Measurements from ENCODE around the gene KLRD1.
"Not testable (repeated sequence)": the region's sequence is repeated elsewhere in the genome, so short reads cannot be mapped to it uniquely, and the experiment has no call there.

Gene KLRD1

GRCh38 chr12:10339053-10339840 is 31.6 kb downstream of the KLRD1 start:
- DNase-seq: no peak

GRCh38 chr12:10340946-10341345 is 33.3 kb downstream of the KLRD1 start:
- not testable (repeated sequence) for DNase-seq

GRCh38 chr12:10341892-10342509 is 34.3 kb downstream of the KLRD1 start:
- no peak for DNase-seq

GRCh38 chr12:10351457-10351856 is 43.8 kb downstream of the KLRD1 start:
- DNase-seq: not testable (repeated sequence)

GRCh38 chr12:10354071-10354470 is 46.4 kb downstream of the KLRD1 start:
- no peak for DNase-seq

GRCh38 chr12:10354502-10354901 is 46.8 kb downstream of the KLRD1 start:
- no peak for DNase-seq

- no peak for DNase-seq
These were observed 50.5 kb downstream of the KLRD1 start for GRCh38 chr12:10358131-10358530.

- no peak for DNase-seq
These were observed 51.3 kb downstream of the KLRD1 start for GRCh38 chr12:10358969-10359368.

GRCh38 chr12:10361084-10361483 is 53.4 kb downstream of the KLRD1 start:
- no peak for DNase-seq

- DNase-seq: no peak
These were observed 54.0 kb downstream of the KLRD1 start for GRCh38 chr12:10361622-10362021.

GRCh38 chr12:10362325-10362724 is 54.7 kb downstream of the KLRD1 start:
- no peak for DNase-seq

- no peak for DNase-seq
These were observed 55.4 kb downstream of the KLRD1 start for GRCh38 chr12:10362828-10363657.

GRCh38 chr12:10363658-10363913 is 55.9 kb downstream of the KLRD1 start:
- DNase-seq: no peak

GRCh38 chr12:10363914-10364814 is 56.5 kb downstream of the KLRD1 start:
- no peak for DNase-seq

GRCh38 chr12:10364815-10365622 is 57.3 kb downstream of the KLRD1 start:
- peak; percentile 36 for DNase-seq

GRCh38 chr12:10365696-10366405 is 58.2 kb downstream of the KLRD1 start:
- no peak for DNase-seq

- DNase-seq: no peak
These were observed 59.2 kb downstream of the KLRD1 start for GRCh38 chr12:10366875-10367274.

- DNase-seq: not testable (repeated sequence)
These were observed 60.0 kb downstream of the KLRD1 start for GRCh38 chr12:10367714-10368113.

GRCh38 chr12:10368206-10369171 is 60.8 kb downstream of the KLRD1 start:
- no peak for DNase-seq

Measured in stimulated activated CD4-positive, alpha-beta T cell treated with anti-CD3 and anti-CD28 coated beads, Interleukin-12 subunit alpha, Interleukin-12 subunit beta, amount 100 ng/mL, for 4 hours (primary cell).